HG03139 (cell line): Measurements from ENCODE around the gene HNRNPUL1.
A peak's percentile ranks its signal among the peaks of the same experiment; 100 is the strongest.

Experiments used
- ATAC-seq: cut with Tn5 transposase; IDR thresholded peaks from one replicate; pipeline ENCODE4 v1.9.1; 2021; ENCODE audit not compliant: unreplicated experiment

HNRNPUL1 gene

GRCh38 chr19:41233748-41234240, 30.4 kb upstream of the HNRNPUL1 start:
- no peak for ATAC-seq

- no peak for ATAC-seq
These were observed 29.5 kb upstream of the HNRNPUL1 start for GRCh38 chr19:41234512-41235168.

DNA sequence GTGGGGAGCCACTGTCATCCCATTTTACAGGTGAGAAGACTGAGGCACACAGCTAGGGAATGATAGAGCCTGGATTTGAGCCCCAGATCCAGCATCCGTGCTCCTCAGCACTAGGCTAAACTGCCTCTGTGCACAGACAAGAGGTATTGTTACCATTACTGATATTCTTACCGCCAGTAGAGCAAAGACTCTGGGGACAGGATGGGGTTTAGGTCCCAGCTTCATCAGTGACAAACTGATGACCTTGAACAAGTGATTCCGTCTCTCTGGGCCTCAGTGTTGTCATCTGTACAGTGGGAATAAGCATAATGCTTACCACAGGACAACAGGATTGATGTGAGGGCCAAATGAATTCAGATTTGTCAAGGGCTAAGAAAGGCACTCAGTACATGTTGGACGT, 28.7 kb upstream of the HNRNPUL1 start:
- ATAC-seq = no peak

- ATAC-seq = no peak
These were observed 25.9 kb upstream of the HNRNPUL1 start for GRCh38 chr19:41238244-41238643.

- no peak for ATAC-seq
These were observed 24.8 kb upstream of the HNRNPUL1 start for GRCh38 chr19:41239363-41239762.

DNA sequence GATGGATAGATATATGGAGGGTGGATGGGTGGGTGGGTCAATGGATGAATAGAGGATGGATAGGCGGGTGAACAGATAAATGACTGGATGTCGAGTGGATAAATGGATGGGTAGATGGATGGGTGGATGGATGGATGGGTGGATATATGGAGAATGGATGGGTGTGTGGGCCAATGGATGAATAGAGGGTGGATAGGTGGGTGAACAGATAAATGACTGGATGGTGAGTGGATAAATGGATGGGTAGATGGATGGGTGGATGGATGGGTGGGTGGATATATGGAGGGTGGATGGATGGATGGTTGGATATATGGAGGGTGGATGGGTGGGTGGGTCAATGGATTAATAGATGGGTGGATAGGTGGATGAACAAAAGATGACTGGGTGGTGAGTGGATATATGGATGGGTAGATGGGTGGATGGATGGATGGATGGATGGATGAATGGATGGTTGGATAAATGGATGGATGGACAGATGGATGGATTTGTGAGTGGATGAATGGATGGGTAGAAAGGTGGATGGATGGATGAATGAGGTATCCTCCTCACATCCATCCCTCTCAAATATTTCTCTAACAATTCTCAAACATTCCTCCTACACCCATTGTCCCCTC, 24.1 kb upstream of the HNRNPUL1 start:
- ATAC-seq = no peak

DNA sequence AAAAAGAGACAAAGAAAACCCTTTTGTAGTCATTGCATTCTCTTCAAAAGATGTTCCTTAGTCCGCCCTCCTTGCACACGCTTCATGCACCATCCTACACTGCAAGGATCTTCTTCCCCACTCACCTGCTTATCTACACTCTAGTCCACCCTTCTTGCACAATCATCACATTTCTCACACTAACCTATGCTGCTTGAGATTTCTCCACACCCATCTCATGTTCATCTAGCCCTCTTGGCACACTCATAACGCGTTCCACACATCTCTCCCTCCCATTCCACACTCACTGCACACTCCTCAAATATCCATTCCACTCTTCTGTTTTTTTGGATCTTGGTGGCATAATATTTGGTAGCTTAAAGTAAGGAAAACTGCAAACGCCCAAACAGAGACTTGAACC, 22.3 kb upstream of the HNRNPUL1 start:
- ATAC-seq = no peak

GRCh38 chr19:41244117-41244516, 20.1 kb upstream of the HNRNPUL1 start:
- ATAC-seq = no peak

- ATAC-seq = no peak
These were observed 18.3 kb upstream of the HNRNPUL1 start for GRCh38 chr19:41245843-41246242.

- no peak for ATAC-seq
These were observed 15.3 kb upstream of the HNRNPUL1 start for GRCh38 chr19:41248895-41249294.

DNA sequence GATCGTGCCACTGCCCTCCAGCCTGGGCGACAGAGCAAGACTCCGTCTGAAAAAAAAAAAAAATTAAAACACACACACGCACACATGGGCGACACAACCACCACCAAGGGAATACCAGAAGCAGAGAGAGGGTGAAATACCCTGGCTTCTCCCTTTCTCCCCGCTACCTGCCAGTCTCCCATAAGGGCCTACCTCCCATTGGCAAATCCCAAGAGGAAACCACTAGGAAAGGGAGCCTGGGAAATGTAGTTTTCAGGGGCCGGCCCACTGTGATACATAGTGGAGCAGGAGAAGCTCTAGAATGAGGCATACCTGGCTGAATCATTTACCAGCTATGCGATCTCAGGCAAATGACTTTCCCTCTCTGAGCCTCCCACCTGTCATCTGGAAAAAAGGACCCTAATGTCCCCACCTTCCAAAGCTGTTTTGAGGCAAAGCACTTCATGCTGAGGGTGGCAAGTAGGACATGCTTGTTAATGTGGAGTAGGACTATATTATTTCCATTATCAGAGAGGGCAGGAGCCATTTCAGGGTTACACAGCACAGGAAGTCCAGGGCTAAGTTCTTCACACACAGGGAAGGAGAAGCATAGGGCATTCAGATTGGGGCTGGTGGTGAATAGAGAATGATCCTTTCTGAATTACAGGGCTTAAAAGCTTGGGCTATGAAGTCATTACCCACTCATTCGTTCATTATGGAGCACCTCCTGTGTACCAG, 14.3 kb upstream of the HNRNPUL1 start:
- ATAC-seq = no peak

DNA sequence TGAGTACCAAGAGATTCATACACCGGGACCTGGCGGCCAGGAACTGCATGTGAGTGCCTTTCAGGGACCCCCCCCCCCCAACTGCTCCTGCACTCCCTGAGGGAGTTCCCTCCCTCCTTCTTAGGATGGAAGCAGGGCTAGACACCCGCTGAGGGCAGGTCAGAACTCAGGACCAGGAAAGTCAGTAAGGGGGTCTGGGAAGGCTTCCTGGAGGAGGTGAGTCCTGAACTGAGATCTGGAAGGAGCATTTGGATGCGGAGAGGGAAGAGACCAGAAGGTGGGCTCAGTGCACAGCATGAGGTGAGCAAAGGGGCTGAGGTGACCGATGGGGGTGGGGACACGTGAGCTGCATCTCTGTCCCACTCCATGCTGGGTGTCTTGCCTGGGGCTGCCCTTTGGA, 10.5 kb upstream of the HNRNPUL1 start:
- ATAC-seq = no peak

DNA sequence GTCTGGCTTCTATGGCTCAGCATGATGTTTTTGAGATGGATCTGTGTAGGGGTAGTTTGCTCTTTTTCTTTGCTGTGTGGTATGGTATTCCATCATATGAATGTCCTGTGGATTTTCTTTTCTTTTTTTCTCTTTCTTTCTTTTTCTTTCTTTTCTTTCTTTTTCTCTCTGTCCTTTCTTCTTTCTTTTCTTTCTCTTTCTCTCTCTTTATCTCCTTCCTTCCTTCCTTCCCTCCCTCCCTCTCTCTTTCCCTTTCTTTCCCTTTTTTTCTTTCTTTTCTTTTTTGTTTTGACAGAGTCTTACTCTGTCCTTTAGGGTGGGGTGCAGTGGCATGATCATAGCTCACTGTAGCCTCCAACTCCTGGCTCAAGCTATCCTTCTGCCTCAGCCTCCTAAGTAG, 9.0 kb upstream of the HNRNPUL1 start:
- no peak for ATAC-seq

DNA sequence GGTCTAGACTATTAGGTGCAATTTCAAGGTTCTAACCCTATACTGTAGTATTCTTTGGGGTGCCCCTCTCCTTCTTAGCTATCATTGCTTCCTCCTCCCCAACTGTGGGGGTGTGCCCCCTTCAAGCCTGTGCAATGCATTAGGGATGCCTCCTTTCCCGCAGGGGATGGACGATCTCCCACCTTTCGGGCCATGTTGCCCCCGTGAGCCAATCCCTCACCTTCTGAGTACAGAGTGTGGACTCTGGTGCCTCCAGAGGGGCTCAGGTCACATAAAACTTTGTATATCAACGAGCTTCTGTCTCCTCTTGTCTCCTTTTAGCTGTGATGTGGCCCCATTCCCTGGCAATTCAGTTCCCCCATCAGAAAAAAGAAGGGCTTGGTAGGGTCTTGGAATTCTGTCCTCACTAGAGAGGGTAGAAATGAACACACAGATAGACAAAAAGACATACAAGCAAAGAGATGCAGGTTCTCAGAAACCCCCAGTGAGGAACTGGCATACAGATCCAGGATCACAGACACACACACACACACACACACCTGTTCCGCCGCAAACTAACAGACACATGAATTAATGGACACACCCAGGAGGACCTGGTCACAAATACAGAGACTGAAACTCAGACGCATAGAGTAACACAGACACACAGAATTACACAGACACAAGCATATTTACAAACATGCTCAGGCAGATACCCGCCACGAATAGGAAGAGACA, 2.5 kb upstream of the HNRNPUL1 start:
- ATAC-seq = no peak

- peak; percentile 7 for ATAC-seq
These were observed 926 bp upstream of the HNRNPUL1 start for GRCh38 chr19:41263042-41263849.

DNA sequence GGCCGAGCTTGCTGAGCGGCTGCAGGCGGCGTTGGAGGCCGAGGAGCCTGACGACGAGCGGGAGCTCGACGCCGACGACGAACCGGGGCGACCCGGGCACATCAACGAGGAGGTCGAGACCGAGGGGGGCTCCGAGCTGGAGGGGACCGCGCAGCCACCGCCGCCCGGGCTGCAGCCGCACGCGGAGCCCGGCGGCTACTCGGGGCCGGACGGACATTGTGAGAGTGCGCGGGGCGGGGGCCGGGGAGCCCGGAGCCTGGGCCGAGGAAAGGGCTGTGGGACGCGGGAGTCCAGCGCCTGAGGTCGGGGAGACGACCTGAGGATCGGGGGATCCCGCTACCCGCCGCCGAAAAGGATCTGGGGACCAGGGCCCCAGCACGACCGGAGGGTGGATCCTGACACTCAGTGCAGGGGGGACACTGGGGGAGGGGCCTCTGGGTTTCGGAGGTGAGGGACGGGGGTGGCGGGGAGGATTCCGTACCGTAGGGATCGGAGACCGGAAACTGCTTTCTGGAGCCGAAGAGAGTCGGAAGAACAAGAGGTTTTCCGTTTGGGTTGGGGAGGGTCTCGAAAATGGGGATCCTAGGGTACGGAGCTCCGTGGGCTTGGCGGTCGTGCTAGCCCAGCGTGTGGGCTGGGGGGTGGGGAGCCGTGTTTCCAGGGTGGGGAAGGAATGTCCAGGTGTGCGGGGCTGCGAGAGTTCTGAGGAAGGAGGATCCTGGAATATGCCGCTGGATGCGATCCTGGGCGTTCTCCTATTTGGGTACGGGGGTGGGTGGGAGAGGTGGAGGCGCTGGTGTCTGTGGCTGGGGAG, 616 bp downstream of the HNRNPUL1 start:
- no peak for ATAC-seq

DNA sequence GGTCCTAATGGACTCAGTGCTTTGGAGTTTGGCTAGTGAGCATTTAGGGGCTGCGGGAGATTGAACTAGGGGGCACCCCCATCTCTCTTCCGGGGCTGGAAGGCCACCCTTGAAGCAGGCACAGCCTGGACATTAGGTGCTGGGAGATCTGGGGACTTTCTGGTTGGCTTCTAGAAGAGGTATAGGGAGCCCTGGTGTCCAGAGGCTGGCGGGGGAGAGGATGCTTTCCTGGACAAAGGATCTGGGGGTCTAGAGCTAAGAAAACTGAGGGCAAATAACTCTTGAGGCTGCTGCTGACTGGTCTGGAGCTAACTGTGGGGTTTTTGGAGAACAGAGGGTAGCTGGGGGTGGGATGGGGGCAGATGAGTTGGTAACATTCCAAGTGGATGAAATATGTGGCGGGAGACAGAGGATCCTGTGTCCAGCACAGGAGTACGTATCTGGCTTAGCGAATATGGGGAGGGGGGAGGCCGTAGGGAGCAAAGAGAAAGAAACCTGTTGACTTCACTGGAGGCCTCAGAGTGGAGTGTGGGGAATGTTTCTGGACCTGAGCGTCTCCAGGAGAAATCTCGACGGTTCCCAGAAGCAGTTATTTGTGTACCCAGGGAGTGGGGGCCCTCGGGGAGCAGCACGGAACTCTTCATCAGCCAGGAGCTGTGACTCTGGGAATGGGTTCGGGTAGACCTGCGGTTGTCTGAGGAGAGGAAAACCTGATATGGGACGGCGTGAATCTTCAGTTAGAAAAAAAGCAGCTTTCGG, 1.4 kb downstream of the HNRNPUL1 start:
- ATAC-seq = no peak

DNA sequence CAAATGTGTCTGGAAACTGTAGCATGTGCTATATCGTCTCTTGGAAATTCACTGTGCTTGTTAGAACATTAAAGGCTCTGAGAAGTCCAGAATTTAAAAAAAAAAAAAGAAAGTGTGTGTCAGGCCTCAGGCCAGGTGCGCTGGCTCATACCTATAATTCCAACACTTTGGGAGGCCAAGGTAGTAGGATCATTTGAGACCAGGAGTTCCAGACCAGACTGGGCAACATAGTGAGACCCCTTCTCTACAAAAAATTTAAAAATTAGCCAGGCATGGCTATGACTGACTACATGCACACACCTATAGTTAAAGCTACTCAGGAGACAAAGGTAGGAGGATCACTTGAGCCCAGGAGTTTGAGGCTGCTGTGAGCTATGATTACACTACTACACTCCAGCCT, 4.9 kb downstream of the HNRNPUL1 start:
- ATAC-seq = no peak

- ATAC-seq = no peak
These were observed 5.4 kb downstream of the HNRNPUL1 start for GRCh38 chr19:41269571-41269970.
